B cell (primary cell): ENCODE results near the gene MLANA. TPM values are rescaled to one million over a fixed set of nuclear protein-coding genes. Genes with fewer than 3 reads are reported as not detected.

Experiments used
- ATAC-seq: fragments of 200-7000 bp; cut with Tn5 transposase; one replicate; pipeline ENCODE4 v1.10.0; 2021; ENCODE audit warnings: low read depth, mild to moderate bottlenecking, moderate number of reproducible peaks, moderate library complexity
- CTCF ChIA-PET: fragments of 350-600 bp; sonication (Branson Sonifier 250); formaldehyde crosslinking; loops from one replicate; lab custom pipeline; 2021; ENCODE audit warnings: antibody characterized with exemption, inconsistent platforms; lab: Charles Lee
- POLR2A ChIA-PET: fragments of 350-600 bp; sonication (Branson Sonifier 250); formaldehyde crosslinking; loops from one replicate; lab custom pipeline; 2021; ENCODE audit warnings: antibody characterized with exemption; lab: Charles Lee
- DNase-seq: peaks from one replicate; pipeline ENCODE4 v3.0.0; 2013
- H2AFZ ChIP-seq: 2 replicates; pipeline ENCODE4 v1.6.1; 2012; ENCODE audit warnings: mild to moderate bottlenecking, low read depth, low read length; ENCODE audit not compliant: insufficient read depth, poor library complexity, severe bottlenecking
- H3K27ac ChIP-seq, 2 donors: 1 replicate in 1 of 2; 2 replicates in 1 of 2; pipeline ENCODE4 v1.5.1; 2012 to 2013; ENCODE audit warnings: low read length in 2 of 2, mild to moderate bottlenecking in 2 of 2, moderate library complexity in 1 of 2
- H3K27me3 ChIP-seq, 4 experiments: fragments of 200-600 bp in 1 of 4; sonication (generic) in 1 of 4; replicated peaks in 1 of 4; 1 replicate in 2 of 4; 2 replicates in 2 of 4; pipeline versions ENCODE4 v1.6.1 to v1.7.0; 2013 to 2016; ENCODE audit warnings: low read length in 3 of 4, mild to moderate bottlenecking in 2 of 4, mixed read lengths in 1 of 4, moderate library complexity in 1 of 4; ENCODE audit not compliant: insufficient read depth in 4 of 4, control insufficient read depth in 3 of 4; ENCODE audit errors: control extremely low read depth in 1 of 4
- H3K36me3 ChIP-seq, 2 experiments: replicated peaks in 1 of 2; 1 replicate in 1 of 2; 2 replicates in 1 of 2; pipeline versions ENCODE4 v1.6.1 to v1.7.1; 2013; ENCODE audit warnings: low read length in 1 of 2; ENCODE audit not compliant: insufficient read depth in 2 of 2, control insufficient read depth in 1 of 2; ENCODE audit errors: control extremely low read depth in 1 of 2, extremely low read depth in 1 of 2
- H3K4me1 ChIP-seq, 2 donors: fragments of 200-600 bp in 1 of 2; sonication (generic) in 1 of 2; 1 replicate in 1 of 2; 2 replicates in 1 of 2; pipeline versions ENCODE4 v1.5.1 to v1.6.1; 2013 to 2017; ENCODE audit warnings: low read length in 2 of 2; ENCODE audit not compliant: control insufficient read depth in 2 of 2, insufficient read depth in 2 of 2
- H3K4me2 ChIP-seq: replicated peaks from 2 replicates; pipeline ENCODE3; 2012; ENCODE audit warnings: mild to moderate bottlenecking, low read depth, low read length; ENCODE audit not compliant: poor library complexity, severe bottlenecking
- H3K4me3 ChIP-seq, 5 experiments: fragments of 200-600 bp in 1 of 5; sonication (generic) in 1 of 5; 1 replicate in 3 of 5; 2 replicates in 2 of 5; pipeline versions ENCODE4 v1.5.1 to v1.7.0; 2011 to 2016; ENCODE audit warnings: low read length in 4 of 5, mild to moderate bottlenecking in 4 of 5, low read depth in 2 of 5, control low read depth in 1 of 5, moderate library complexity in 1 of 5; ENCODE audit not compliant: insufficient read depth in 1 of 5; ENCODE audit errors: control extremely low read depth in 1 of 5, extremely low read depth in 1 of 5
- H3K79me2 ChIP-seq: fragments of 200-600 bp; sonication (generic); one replicate; pipeline ENCODE4 v1.6.0; 2016; ENCODE audit warnings: low read length; ENCODE audit not compliant: control insufficient read depth, insufficient read depth
- H3K9ac ChIP-seq: fragments of 200-600 bp; sonication (generic); 2 replicates; pipeline ENCODE4 v1.6.1; 2017; ENCODE audit warnings: mild to moderate bottlenecking, low read length, moderate library complexity
- H3K9me3 ChIP-seq, 3 donors: one replicate each; pipeline versions ENCODE4 v1.6.1 to v1.7.1; 2013; ENCODE audit warnings: low read length in 2 of 3; ENCODE audit not compliant: control insufficient read depth in 2 of 3, insufficient read depth in 1 of 3; ENCODE audit errors: control extremely low read depth in 1 of 3
- H4K20me1 ChIP-seq: 2 replicates; pipeline ENCODE4 v1.6.0; 2012; ENCODE audit warnings: mild to moderate bottlenecking, low read length; ENCODE audit not compliant: insufficient read depth, control insufficient read depth, poor library complexity, severe bottlenecking
- H3K27ac Mint-ChIP-seq: one replicate; pipeline ENCODE4 v1.8.0; 2021; ENCODE audit warnings: mixed read lengths
- H3K27me3 Mint-ChIP-seq: one replicate; pipeline ENCODE4 v1.8.0; 2021; ENCODE audit warnings: mixed read lengths
- H3K4me1 Mint-ChIP-seq: one replicate; pipeline ENCODE4 v1.8.0; 2021; ENCODE audit warnings: mixed read lengths
- H3K4me3 Mint-ChIP-seq: one replicate; pipeline ENCODE4 v1.8.0; 2021; ENCODE audit warnings: mixed read lengths
- H3K9me3 Mint-ChIP-seq: one replicate; pipeline ENCODE4 v1.8.0; 2022; ENCODE audit warnings: mixed read lengths; ENCODE audit not compliant: insufficient read depth
- CTCF ChIP-seq: fragments of 200-600 bp; IDR thresholded peaks from one replicate; pipeline ENCODE4 v1.8.0; 2022; ENCODE audit warnings: antibody characterized with exemption, mild to moderate bottlenecking
- EZH2 ChIP-seq: IDR thresholded peaks from 2 replicates; pipeline ENCODE4 v1.6.1; 2012; ENCODE audit warnings: borderline replicate concordance, low read depth, mild to moderate bottlenecking, moderate library complexity, low read length; ENCODE audit not compliant: insufficient read depth, poor library complexity, severe bottlenecking
- WGBS: methylation state at CpG from one replicate; pipeline ENCODE4 v1.1.5; 2013; ENCODE audit warnings: missing lambda C conversion rate; ENCODE audit not compliant: insufficient coverage; 5-methylcytosine and 5-hydroxymethylcytosine counted together
- intact Hi-C: fragments of 100-400 bp; cut with micrococcal nuclease; formaldehyde crosslinking; loops from one replicate; pipeline ENCODE4 v1.10.0; 2022
- polyA plus RNA-seq: library from polyadenylated mRNA; depleted of rRNA; stranded (reverse); fragments of >200 nt; gene quantifications from 2 replicates; pipeline ENCODE4 v1.2.3, GENCODE V29; 2012
- total RNA-seq, 2 donors: library from RNA; stranded (reverse); fragments of 120-200 nt in 1 of 2; gene quantifications; 1 replicate in 1 of 2; 2 replicates in 1 of 2; pipeline versions ENCODE4 v1.2.3 to v1.2.4, GENCODE V29; 2013 to 2022

The MLANA gene
- total and polyA plus RNA-seq, 2 donors (not counting 1 experiment from before 2014, with no cell fraction given), result not detected

DNA sequence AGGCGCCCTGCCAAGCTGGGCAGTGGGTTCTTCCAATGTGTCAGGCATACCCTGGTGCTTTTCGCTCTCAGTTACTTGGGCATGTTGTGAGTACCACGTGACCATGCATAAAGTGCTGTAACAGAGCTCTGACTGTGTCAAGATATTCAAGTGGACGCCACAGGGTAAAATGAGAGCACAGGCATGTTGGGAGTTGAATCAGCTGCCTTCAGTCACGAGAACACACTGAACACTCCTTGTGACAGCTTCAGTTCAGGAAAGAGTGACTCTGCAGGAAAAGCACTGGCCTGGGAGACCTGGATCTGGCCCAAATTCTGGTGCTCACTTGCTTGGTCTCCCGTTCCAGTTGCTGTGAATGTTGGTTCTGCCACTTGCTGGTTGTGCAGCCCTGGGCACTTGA lies 5.1 kb downstream of the MLANA start:
- no peak for DNase-seq
- Histone ChIP-seq H3K9me3 (no peaks in the 10 kb centered on the region), H4K20me1 (no peaks in the 10 kb centered on the region), H2AFZ (no peak overlapping the region), H3K4me2 (no peak overlapping the region), H3K9ac (no peak overlapping the region), H3K36me3 (peaks cover 0 to 3% of the 10 kb centered on the region in 2 experiments), H3K27me3 (no peaks in the 10 kb centered on the region), H3K79me2 (no peaks in the 10 kb centered on the region), H3K27ac (no peak overlapping the region), H3K4me3 (no peak overlapping the region), H3K4me1 (no peaks in the 10 kb centered on the region)
- CTCF ChIA-PET, result interaction anchor here (2.2 kb wide), 1 partner anchor 9 kb away, joined by 10 read pairs; no protein-coding TSS in a partner anchor
- intact Hi-C loops, result no loop called here
- no peaks in the 10 kb centered on the region for H3K27me3 Mint-ChIP-seq
- TF ChIP-seq CTCF (no peak), EZH2 (no peak)
- no peak overlapping the region for H3K27ac Mint-ChIP-seq
- H3K9me3 Mint-ChIP-seq, result no peaks in the 10 kb centered on the region
- H3K4me1 Mint-ChIP-seq, result no peaks in the 10 kb centered on the region
- 93% methylated on average over 6 of the region's 6 CpGs for WGBS
- ATAC-seq, result no peak
- POLR2A ChIA-PET, result no interaction called here
- H3K4me3 Mint-ChIP-seq, result no peak overlapping the region

- DNase-seq, result no peak
- ChIA-PET CTCF (interaction anchor here (2.2 kb wide), 1 partner anchor 11 kb away, joined by 10 read pairs; no protein-coding TSS in a partner anchor), POLR2A (no interaction called here)
- Histone ChIP-seq H3K36me3 (peaks cover 0 to 3% of the 10 kb centered on the region in 2 experiments), H3K4me3 (no peak overlapping the region), H3K79me2 (no peaks in the 10 kb centered on the region), H3K4me2 (no peak overlapping the region), H4K20me1 (no peaks in the 10 kb centered on the region), H3K9ac (no peak overlapping the region), H3K9me3 (no peaks in the 10 kb centered on the region), H3K27ac (no peak overlapping the region), H3K4me1 (no peaks in the 10 kb centered on the region), H2AFZ (no peak overlapping the region), H3K27me3 (no peaks in the 10 kb centered on the region)
- TF ChIP-seq CTCF (no peak), EZH2 (no peak)
- H3K4me1 Mint-ChIP-seq, result no peaks in the 10 kb centered on the region
- ATAC-seq, result no peak
- WGBS, result no CpG with 5 or more reads among the region's 4 CpGs
- H3K4me3 Mint-ChIP-seq, result no peak overlapping the region
- no peak overlapping the region for H3K27ac Mint-ChIP-seq
- H3K27me3 Mint-ChIP-seq, result no peaks in the 10 kb centered on the region
- H3K9me3 Mint-ChIP-seq, result no peaks in the 10 kb centered on the region
- intact Hi-C loops, result no loop called here
Observed at GRCh38 chr9:5896863-5897262, 6.2 kb downstream of the MLANA start.
